NCI-H524 (cell line): ENCODE results near the gene EFNA1.

ENCODE experiments used
- DNase-seq, 2 experiments: peaks; one replicate each; lab custom pipeline; 2025; lab: John Stamatoyannopoulos, UW

EFNA1 gene

DNA sequence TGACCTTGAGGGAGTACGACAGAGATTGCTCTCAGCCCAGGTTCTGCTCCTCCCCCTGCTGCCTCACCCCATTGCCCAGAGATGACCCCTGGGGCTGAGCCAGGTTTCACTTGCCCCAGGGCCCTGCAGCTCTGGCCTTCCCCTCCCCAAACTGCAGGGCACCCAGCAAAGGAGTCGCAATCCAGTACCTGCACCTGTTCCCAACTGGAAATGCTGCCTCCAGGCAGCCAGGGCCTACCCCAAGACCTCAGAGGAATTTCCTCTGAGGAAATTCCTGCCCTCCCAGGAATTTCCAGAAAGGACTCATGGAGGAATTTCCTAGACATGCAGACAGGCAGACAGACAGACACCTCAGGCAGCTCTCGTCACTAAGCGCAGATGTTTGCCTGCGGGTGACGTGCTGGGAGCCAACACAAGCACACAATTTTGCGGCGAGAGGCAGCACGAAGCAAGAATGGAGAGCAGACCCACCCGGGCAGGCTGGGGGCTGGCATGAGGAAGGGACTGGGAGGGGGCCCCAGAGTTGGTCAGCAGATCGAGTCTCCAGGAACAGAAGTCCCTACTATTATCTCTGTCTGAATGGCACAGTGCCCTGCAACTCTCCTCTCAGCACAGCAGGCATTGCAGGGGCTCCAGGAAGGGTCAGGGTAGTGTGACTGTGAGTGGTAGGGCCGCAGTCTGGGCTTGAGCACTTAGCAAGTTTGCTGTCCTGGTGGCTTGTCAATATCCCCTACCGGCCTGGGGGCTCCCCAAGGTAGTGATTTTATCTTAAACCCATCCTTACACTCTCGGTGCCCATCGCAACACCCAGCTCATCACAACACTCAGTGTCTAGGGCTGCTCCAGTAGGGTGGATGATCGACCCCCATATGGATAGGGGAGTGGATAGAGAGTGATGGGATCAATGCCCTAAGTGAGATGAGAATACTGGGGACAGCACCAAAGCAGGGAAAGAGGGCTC lies 2.9 kb upstream of the EFNA1 start:
- DNase-seq, result no peak

DNA sequence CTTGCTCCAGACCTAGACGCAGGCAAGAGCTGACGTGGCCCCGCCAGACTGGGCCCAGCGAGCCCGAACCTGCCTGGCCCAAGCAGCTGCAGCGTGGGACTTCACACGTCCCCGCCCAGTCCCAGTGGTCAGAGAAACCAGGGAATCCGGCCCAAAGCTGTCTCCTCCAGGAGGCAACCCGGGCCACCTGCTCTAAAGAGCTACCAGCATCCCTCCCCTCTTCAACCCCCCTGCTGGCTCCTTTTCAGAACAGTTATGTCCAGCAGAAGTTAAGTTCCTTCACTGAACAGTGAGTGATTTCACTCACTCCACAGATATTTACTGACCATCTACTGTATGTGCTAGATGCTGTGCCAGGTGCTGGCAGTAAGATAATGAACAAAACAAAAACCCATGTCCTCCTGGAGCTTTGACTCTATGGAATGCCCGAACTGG lies 2.1 kb upstream of the EFNA1 start:
- no peak for DNase-seq

DNA sequence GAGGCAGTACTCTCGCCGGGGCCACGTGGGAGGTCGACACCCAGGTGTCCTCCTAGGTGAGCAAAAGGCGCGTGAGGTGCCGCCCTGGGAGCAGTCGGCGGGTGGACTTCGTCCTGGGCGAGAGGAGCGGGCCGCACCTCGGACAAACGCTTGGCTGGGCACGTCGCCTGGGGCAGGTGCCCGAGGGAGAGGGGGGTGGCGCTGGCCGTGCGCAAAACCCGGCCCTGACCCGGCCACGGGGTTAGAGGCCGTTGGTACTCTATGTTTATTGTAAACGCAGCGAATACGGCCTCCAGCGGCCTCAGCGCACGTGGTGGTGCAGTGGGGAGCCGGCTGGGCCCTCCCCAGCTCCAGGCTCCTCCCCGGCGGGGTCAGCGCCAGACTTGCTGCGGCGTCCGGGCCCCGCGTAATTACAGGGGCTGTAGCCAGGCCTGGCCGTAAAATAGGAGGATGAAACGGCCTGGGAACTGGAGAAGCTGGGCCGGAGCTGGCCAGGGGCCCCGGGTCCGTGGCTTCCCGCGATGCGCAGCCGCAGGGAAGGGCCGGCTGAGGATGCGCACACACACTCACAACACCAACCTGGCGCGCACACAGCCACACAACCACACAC lies 1.6 kb upstream of the EFNA1 start:
- no peak for DNase-seq

DNA sequence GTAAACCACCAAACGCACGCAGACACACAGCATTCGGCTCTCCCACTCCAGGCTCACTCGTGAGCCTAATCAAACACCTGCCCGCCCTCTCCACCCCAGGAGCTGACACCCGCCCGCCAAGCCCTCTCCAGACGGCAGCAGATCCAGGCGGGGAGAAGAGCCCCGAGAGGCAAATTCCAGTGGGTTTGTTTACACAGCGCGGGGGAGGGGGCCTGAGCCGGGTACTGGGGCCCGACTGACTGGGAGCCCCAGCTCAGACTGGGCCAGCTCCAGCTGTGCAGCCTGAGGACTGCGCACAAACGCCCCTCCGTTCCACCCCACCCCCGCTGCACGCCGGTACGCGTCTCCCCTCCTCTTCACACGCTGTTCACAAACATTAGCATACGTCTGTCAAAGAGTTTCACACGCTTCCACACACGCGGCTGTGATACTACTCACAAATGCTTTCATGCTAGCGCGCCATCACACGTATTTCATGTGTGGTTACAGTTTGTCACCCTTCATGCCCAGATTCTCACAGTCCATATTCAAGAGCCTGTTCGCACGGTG lies 1.0 kb upstream of the EFNA1 start:
- DNase-seq, result peak; percentile 49 to 59

- no peak for DNase-seq
Observed at GRCh38 chr1:155127967-155128754, 485 bp downstream of the EFNA1 start.

GRCh38 chr1:155128755-155129473 lies 1.2 kb downstream of the EFNA1 start:
- DNase-seq, result peak; percentile 36 to 41

DNA sequence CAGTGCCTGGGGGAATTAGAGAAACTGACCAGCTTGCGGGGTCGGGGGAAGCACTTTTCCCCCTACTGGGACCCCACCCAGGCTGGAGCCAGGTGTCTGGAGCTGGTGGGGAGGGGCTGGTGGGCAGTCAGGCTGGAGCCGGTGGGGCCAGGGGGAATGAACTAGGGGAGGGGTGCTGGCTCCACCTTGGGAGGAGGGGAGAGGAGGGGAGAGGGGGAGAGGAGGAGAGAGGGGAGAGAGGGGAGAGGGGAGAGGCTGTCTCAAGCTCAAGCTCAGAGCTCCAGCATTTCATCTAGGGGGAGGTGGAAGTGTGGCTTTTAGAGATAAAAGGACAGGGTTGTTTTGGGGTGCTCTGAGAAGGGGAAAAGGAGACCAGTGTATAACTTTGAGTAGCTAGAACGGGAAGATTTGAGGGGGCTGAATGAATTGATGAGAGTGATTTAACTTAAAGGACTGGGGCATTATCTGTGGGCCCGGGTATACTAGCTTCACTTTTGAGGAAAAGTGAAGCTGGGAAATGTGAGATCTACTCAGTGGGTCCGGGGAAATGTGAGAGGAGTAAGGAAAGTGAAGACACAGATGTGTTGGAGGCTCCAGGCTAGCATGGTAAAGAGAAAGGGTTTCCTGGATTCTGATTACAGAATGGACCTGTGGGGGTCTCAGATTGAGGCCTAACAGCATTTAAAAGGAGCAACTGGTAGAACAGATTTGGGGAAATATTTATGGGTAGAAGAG lies 2.8 kb downstream of the EFNA1 start:
- no peak for DNase-seq

DNA sequence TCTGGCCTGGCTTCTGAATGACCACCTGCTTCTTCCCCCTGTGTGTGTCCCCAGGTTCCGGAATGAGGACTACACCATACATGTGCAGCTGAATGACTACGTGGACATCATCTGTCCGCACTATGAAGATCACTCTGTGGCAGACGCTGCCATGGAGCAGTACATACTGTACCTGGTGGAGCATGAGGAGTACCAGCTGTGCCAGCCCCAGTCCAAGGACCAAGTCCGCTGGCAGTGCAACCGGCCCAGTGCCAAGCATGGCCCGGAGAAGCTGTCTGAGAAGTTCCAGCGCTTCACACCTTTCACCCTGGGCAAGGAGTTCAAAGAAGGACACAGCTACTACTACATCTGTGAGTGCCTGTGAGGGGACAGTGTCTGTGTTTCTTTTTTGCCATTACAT lies 3.6 kb downstream of the EFNA1 start:
- DNase-seq, result no peak

DNA sequence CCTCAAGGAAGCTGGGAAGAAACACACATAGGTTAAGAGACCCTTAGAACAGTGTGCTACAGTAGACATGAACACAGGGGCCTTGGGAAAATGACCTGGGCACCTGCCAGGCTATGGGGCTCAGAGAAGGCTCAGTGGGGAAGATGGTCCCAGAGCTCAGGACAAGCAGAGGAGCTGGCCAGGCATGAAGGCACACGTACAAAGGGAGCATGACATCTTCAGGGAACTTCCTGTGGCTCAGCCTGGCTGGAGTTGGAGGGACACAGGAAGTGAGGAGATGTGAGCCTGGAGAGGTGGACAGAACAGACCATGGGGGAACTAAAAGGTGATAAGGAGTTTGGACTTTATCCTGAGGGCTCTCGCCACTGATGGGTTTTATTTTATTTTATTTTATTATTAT lies 4.2 kb downstream of the EFNA1 start:
- DNase-seq, result no peak

DNA sequence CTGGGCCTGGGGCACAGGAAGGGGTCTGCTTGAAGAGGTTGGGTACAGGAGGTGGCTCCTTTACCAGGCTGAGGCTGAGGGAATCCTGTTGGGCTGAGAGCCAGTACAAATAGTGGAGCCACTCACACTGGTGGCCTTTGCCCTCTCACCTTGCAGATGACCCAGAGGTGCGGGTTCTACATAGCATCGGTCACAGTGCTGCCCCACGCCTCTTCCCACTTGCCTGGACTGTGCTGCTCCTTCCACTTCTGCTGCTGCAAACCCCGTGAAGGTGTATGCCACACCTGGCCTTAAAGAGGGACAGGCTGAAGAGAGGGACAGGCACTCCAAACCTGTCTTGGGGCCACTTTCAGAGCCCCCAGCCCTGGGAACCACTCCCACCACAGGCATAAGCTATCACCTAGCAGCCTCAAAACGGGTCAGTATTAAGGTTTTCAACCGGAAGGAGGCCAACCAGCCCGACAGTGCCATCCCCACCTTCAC lies 6.2 kb downstream of the EFNA1 start:
- no peak for DNase-seq

GRCh38 chr1:155134322-155134721 lies 6.6 kb downstream of the EFNA1 start:
- no peak for DNase-seq

DNA sequence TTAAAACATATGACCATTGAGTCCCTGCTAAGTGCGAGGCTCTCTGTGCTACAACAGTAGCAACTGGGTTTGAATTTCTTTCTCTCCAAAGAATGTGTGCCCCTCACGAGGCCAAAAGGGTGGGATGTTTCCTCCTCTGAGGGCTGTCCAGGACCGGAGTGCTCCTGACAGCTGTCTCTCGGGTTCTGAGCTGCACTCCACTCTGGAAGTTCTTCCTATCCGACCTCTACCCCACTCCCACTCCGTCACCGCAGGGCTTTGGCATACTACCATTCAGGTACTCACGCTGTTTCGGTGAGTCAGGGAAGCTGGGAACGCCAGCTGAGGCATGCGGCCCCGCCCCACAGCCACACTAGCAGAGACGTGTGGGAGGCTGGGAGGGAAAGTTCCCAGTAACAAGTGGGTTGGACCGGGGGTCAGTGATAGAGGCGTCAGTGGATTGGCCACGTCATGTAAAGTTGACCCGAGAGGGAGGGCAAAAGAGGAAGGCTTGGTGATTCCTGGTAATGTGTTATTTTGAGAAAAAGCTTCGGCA lies 7.3 kb downstream of the EFNA1 start:
- DNase-seq, result peak in 1 of 2 experiments; percentile 23

DNA sequence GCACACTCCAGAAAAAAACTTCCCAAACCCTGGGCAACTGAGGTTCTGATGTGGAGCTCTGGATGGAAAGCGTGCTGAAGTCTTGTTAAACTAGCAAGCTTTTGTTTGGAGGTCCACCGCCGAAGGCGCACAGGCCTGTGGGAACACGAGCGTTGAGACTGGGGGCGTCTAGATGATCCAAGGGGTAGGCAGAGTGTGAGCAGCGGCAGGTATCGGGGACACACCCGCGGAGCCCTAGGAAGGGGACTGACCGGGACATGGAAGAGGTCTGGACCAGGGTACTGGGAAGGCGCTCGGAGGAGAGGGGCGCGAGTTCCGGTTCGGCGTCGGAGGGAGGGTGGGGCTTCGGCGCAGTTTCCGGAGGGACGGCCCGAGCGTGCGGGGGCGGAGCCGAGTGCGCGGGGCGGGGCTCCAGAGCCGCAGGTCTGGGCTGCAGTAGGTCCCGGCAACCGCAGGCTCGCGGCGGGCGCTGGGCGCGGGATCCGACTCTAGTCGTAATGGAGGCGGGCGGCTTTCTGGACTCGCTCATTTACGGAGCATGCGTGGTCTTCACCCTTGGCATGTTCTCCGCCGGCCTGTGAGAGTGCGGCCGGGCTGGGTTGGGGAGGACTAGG lies 7.8 kb downstream of the EFNA1 start, which contains the start of gene SLC50A1:
Gene SLC50A1, plus strand, starts transcription at position 438 of the 614 bp plus-strand sequence. Its CDS starts 60 bp downstream, at position 498.
- peak; percentile 80 to 92 for DNase-seq

GRCh38 chr1:155136748-155137147 lies 9.1 kb downstream of the EFNA1 start:
- DNase-seq, result no peak

DNA sequence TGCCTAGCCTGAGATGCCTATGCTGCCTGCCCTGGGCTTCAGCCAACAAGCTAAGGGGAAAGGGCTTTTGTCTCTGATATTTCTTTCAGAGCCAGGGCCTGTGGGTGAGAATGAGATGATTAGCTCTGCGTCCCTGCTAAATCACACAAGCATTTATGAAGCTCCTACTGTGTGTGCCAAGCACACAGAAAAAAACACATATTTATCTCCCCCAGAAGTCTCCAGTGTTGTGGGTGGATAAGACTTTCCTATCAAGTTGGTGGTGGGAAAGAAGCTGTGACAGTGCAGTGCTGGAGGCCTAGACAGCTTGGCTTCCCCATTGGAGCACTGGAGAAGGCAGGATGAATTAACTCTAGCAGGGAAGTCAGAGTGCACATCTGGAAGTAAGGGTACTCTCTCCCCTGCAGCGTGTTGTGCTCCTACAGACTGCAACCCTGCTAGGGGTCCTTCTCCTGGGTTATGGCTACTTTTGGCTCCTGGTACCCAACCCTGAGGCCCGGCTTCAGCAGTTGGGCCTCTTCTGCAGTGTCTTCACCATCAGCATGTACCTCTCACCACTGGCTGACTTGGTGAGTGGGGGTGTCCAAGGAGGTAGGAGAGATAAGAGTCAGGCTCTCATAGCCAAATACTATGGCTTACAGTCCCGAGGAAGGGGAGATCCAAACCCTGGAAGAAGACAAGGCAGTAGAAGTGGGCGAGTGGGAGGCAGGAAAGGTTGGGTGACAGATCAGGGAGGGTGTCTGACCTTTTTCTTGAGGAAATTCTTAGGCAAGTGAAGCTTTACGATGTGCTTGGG lies 9.7 kb downstream of the EFNA1 start:
- DNase-seq, result no peak

DNA sequence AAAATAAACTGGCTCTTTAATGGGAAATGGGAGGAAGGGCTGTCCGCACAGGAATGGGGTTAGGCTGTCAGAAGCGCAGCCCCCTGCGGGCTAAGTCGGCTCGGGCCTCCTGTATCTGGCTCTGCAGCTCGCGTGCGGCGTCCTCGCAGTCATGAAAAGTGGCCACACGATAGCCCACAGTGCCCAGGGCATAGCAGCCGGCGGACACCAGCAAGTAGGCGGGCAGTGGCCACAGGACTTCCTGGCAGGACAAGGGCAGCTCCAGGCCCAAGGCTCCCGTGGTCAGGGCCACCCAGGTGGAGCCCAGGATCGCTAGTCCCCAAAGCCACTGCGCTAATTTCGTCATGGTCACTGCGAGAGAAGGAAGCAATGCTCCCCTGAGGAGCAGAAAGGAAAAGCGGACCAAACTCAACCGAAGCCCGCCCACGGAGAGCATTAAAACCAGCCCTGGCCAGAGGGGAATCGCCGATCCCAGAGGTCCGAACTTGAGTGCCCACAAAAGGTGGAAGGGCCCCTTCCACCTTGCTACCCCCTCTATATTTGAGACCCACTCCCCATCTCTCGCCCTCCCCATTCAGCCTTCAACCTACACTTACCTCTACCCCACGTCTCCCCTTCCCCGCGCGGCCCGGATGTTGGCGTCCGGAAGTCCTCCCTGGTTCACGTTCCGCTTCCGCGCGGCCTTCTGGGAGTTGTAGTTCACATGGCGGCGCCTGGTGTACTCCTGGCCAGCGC lies 12.4 kb downstream of the EFNA1 start, which contains the start of gene DPM3:
Gene DPM3, minus strand, starts transcription at position 637 of the 735 bp plus-strand sequence. Its CDS starts 291 bp downstream, at position 346.
- DNase-seq, result peak; percentile 67 to 75

DNA sequence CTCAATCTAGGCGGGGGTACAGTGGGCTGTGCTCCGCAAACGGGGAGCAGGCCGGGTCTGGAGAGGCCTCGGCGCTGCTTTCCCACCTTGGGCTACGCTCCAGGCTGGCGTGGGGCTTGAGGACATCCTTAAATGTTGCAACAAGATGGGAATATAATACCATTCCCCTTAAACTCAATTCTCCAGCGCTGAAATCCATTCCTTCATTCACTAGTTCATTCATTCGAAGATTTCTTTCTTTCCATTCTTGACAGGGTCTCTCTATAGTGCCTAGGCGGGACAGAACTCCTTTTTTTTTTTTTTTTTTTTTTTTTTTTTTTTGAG lies 12.9 kb downstream of the EFNA1 start:
- DNase-seq, result no peak

GRCh38 chr1:155141749-155142148 lies 14.1 kb downstream of the EFNA1 start:
- DNase-seq, result no peak
